A673 (cell line): ENCODE measurements around the gene ANKRD40. TPM values are rescaled to one million over a fixed set of nuclear protein-coding genes. Genes with fewer than 3 reads are reported as not detected.

Experiments used
- BruUV-seq: library from RNA; stranded (reverse); fragments of 400-500 nt; replicated peaks from 2 replicates; lab custom pipeline; 2021; lab: Mats Ljungman, UMichigan
- CTCF ChIA-PET: fragments of 300-600 bp; sonication (Branson Sonifier 250); formaldehyde crosslinking; loops from one replicate; lab custom pipeline; 2022; ENCODE audit warnings: antibody characterized with exemption; lab: Charles Lee
- POLR2A ChIA-PET: fragments of 300-600 bp; sonication (Branson Sonifier 250); formaldehyde crosslinking; loops from one replicate; lab custom pipeline; 2022; ENCODE audit warnings: antibody characterized with exemption; ENCODE audit not compliant: low non-redundant PET; lab: Charles Lee
- DNase-seq: peaks from one replicate; pipeline ENCODE4 v3.0.0-alpha.2; 2015; ENCODE audit warnings: low spot score
- H3K27ac ChIP-seq: fragments of 200-600 bp; sonication (generic); 2 replicates; pipeline ENCODE4 v1.5.1; 2016; ENCODE audit warnings: mixed run types, low read depth, mild to moderate bottlenecking, mixed read lengths, antibody characterized with exemption, low read length; ENCODE audit not compliant: poor library complexity, severe bottlenecking
- H3K27me3 ChIP-seq: fragments of 200-600 bp; sonication (generic); replicated peaks from 2 replicates; pipeline ENCODE4 v1.6.1; 2017; ENCODE audit warnings: mixed run types, low read depth, mild to moderate bottlenecking, mixed read lengths, antibody characterized with exemption, low read length; ENCODE audit not compliant: insufficient read depth, poor library complexity
- H3K36me3 ChIP-seq: fragments of 200-600 bp; sonication (generic); 2 replicates; pipeline ENCODE4 v1.6.1; 2016; ENCODE audit warnings: mixed run types, mild to moderate bottlenecking, mixed read lengths, antibody characterized with exemption, low read length; ENCODE audit not compliant: insufficient read depth, poor library complexity, severe bottlenecking
- H3K4me1 ChIP-seq: fragments of 200-600 bp; sonication (generic); 2 replicates; pipeline ENCODE4 v1.6.1; 2017; ENCODE audit warnings: mixed run types, mild to moderate bottlenecking, mixed read lengths, antibody characterized with exemption, low read length; ENCODE audit not compliant: insufficient read depth, poor library complexity, severe bottlenecking
- H3K4me3 ChIP-seq: fragments of 200-600 bp; sonication (generic); 2 replicates; pipeline ENCODE4 v1.5.1; 2016; ENCODE audit warnings: low read depth, mixed run types, mild to moderate bottlenecking, mixed read lengths, low read length; ENCODE audit not compliant: poor library complexity, severe bottlenecking
- H3K9me3 ChIP-seq: fragments of 200-600 bp; sonication (generic); 2 replicates; pipeline ENCODE4 v1.6.1; 2016; ENCODE audit warnings: mixed run types, low read depth, mild to moderate bottlenecking, mixed read lengths, antibody characterized with exemption, low read length; ENCODE audit not compliant: poor library complexity, severe bottlenecking
- EZH2 ChIP-seq: fragments of 200-600 bp; sonication (generic); IDR thresholded peaks from 2 replicates; pipeline ENCODE4 v1.6.1; 2017; ENCODE audit warnings: borderline replicate concordance, low read depth, mild to moderate bottlenecking, mixed read lengths, antibody characterized with exemption, low read length; ENCODE audit not compliant: poor library complexity, severe bottlenecking
- intact Hi-C: fragments of 100-400 bp; cut with micrococcal nuclease; formaldehyde crosslinking; loops from one replicate; pipeline ENCODE4 v1.10.0; 2022; ENCODE audit not compliant: unreplicated experiment
- total RNA-seq: library from RNA; stranded (reverse); gene quantifications from 2 replicates; pipeline ENCODE4 v1.2.3, GENCODE V29; 2021
- TF ChIP-seq, protein P1 (sequence below): fragments of 300-800, 200-600 bp; sonication (generic); conservative IDR thresholded peaks from 2 replicates; pipeline ENCODE4 v1.5.1; 2017; ENCODE audit warnings: low read depth, mild to moderate bottlenecking, antibody characterized with exemption, low read length, moderate library complexity, mixed read lengths

The ANKRD40 gene
- total RNA-seq, 1 experiment from 2014 or later: 54.2 TPM

DNA sequence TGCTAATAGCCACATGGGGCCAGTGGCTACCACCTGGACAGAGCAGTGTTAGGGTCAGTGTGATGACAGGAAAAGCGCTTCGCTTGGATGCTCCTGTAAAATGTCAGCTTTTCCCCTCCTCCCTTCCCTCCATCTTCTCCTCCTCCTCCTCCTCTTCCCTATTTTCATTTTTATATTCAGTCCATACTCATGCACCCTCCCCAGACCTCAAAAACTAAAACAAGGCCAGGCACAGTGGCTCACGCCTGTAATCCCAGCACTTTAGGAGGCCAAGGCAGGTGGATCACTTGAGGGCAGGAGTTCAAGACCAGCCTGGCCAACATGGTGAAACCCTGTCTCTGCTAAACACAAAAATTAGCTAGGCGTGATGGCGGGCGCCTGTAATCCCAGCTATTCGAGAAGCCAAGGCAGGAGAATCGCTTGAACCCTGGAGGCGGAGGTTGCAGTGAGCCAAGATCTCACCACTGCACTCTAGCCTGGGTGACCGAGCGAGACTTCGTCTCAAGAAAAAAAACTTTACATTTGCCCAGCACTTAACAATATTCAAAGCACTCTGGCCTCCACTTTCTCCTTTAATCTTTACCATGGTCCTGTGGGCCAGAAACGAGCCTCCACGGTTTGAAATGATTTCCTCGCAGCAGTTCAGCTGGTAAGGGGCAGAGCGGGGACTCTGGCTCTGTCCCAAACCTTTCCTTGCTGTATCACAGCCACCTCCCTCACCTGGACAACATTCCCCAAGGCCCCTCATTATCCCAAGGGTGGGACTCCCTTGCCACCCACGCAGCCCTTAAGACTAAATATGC, 21.8 kb downstream of the ANKRD40 start:
- POLR2A ChIA-PET: no interaction called here
- H3K9me3 ChIP-seq: no peaks in the 10 kb centered on the region
- DNase-seq: no peak
- intact Hi-C loops: no loop called here
- peaks cover 8% of the 10 kb centered on the region for H3K4me1 ChIP-seq
- H3K36me3 ChIP-seq: no peaks in the 10 kb centered on the region
- TF ChIP-seq, protein P1, sequence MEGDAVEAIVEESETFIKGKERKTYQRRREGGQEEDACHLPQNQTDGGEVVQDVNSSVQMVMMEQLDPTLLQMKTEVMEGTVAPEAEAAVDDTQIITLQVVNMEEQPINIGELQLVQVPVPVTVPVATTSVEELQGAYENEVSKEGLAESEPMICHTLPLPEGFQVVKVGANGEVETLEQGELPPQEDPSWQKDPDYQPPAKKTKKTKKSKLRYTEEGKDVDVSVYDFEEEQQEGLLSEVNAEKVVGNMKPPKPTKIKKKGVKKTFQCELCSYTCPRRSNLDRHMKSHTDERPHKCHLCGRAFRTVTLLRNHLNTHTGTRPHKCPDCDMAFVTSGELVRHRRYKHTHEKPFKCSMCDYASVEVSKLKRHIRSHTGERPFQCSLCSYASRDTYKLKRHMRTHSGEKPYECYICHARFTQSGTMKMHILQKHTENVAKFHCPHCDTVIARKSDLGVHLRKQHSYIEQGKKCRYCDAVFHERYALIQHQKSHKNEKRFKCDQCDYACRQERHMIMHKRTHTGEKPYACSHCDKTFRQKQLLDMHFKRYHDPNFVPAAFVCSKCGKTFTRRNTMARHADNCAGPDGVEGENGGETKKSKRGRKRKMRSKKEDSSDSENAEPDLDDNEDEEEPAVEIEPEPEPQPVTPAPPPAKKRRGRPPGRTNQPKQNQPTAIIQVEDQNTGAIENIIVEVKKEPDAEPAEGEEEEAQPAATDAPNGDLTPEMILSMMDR: no peak
- no peak for TF ChIP-seq EZH2
- no peak overlapping the region for H3K4me3 ChIP-seq
- no TSS peak for BruUV-seq
- H3K27ac ChIP-seq: no peak overlapping the region
- CTCF ChIA-PET: no interaction called here
- H3K27me3 ChIP-seq: no peaks in the 10 kb centered on the region

DNA sequence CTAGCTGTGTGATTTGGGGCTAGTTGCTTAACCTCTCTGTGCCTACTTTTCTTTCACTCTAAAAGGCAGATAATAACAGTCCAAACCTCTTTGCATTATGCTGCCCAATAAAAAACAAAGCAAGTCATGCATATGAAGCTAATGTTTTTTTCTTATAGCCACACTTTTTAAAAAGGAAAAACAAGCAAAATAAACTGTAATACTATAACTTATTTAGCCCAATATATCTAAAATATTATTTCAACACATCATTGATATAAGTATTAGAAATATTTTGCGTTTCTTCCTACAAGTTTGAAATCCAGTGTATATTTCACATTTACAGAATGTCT, 22.4 kb downstream of the ANKRD40 start:
- Histone ChIP-seq H3K27ac (no peak overlapping the region), H3K4me3 (no peak overlapping the region), H3K27me3 (no peaks in the 10 kb centered on the region), H3K36me3 (no peaks in the 10 kb centered on the region), H3K4me1 (peaks cover 8% of the 10 kb centered on the region), H3K9me3 (no peaks in the 10 kb centered on the region)
- no peak for DNase-seq
- intact Hi-C loops: no loop called here
- TF ChIP-seq, protein P1: no peak
- no peak for TF ChIP-seq EZH2
- CTCF ChIA-PET: no interaction called here
- POLR2A ChIA-PET: no interaction called here
- BruUV-seq: no TSS peak

DNA sequence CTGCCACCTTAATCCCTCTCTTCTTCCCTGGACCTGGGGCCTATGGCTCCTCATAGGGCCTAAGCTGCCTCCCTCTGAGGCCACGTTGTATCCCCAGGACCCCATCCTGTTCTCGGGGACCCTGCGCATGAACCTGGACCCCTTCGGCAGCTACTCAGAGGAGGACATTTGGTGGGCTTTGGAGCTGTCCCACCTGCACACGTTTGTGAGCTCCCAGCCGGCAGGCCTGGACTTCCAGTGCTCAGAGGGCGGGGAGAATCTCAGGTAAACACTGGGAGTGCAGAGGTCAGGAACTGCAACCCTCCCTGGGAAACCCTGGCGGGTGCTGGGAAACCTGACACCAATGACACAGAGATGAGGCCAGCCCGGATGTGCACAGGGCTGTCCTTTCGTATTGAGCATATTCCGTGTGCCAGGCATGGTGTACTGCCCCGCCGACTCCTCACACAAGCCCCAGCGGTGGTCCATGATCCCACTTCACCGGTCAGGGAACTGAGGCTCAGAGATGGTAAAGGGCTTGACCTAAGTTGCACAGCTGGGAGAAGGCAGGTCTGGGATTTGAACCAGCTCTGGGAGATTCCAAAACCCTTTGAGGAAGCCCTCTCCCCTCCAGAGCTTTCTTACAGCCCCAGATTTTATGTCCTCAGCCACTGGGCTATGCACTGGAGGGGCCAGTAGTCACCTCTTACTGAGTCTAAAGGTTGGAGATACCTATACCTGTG, 22.9 kb downstream of the ANKRD40 start:
- H3K27ac ChIP-seq: no peak overlapping the region
- CTCF ChIA-PET: interaction anchor here (0.8 kb wide), 1 partner anchor 20 kb away, joined by 9 read pairs; no protein-coding TSS in a partner anchor
- TF ChIP-seq EZH2: no peak
- TF ChIP-seq, protein P1: no peak
- POLR2A ChIA-PET: no interaction called here
- no peaks in the 10 kb centered on the region for H3K9me3 ChIP-seq
- no peak overlapping the region for H3K4me3 ChIP-seq
- no peaks in the 10 kb centered on the region for H3K27me3 ChIP-seq
- intact Hi-C loops: no loop called here
- BruUV-seq: no TSS peak
- H3K4me1 ChIP-seq: peaks cover 8% of the 10 kb centered on the region
- DNase-seq: no peak
- H3K36me3 ChIP-seq: no peaks in the 10 kb centered on the region
